SK-N-SH (cell line): ENCODE data around the gene ANKRD44. TPM values are rescaled to one million over a fixed set of nuclear protein-coding genes. Genes with fewer than 3 reads are reported as not detected.

ENCODE experiments used
- CTCF ChIA-PET: fragments of 300-600, 350-600 bp; formaldehyde crosslinking; extraction: SDS; loops from one replicate; lab custom pipeline; 2021; lab: Yijun Ruan, JAX
- POLR2A ChIA-PET: fragments of 350-600 bp; sonication (Branson Sonifier 250); formaldehyde crosslinking; extraction: SDS; loops from one replicate; lab custom pipeline; 2020; ENCODE audit warnings: antibody characterized with exemption, inconsistent platforms; lab: Yijun Ruan, JAX
- DNase-seq: peaks from one replicate; pipeline ENCODE4 v3.0.0; 2012
- H2AFZ ChIP-seq: fragments of 200-600 bp; sonication (generic); 2 replicates; pipeline ENCODE4 v1.8.1; 2016; ENCODE audit warnings: antibody characterized with exemption, mild to moderate bottlenecking, low read depth
- H3F3A ChIP-seq: fragments of 200-600 bp; sonication (generic); replicated peaks from 2 replicates; pipeline ENCODE3; 2016; ENCODE audit warnings: antibody characterized with exemption, mild to moderate bottlenecking; ENCODE audit not compliant: insufficient read depth
- H3K27ac ChIP-seq, 2 experiments: fragments of 200-500 bp in 1 of 2; fragments of 200-600 bp in 1 of 2; sonication (Bioruptor generic) in 1 of 2; sonication (generic), shearing (Covaris generic) in 1 of 2; 2 replicates each; pipeline versions ENCODE4 v1.5.1 to v1.6.1; 2014 to 2016; ENCODE audit warnings: low read depth in 2 of 2, inconsistent platforms in 1 of 2, low read length in 1 of 2, mild to moderate bottlenecking in 1 of 2, mixed read lengths in 1 of 2
- H3K27me3 ChIP-seq: fragments of 200-600 bp; sonication (generic), shearing (Covaris generic); 2 replicates; pipeline ENCODE4 v1.6.1; 2016; ENCODE audit warnings: mixed run types; ENCODE audit not compliant: insufficient read depth
- H3K36me3 ChIP-seq, 2 experiments: fragments of 200-500 bp in 1 of 2; fragments of 200-600 bp in 1 of 2; sonication (Bioruptor generic) in 1 of 2; sonication (generic) in 1 of 2; replicated peaks in 1 of 2; 2 replicates each; pipeline versions ENCODE3 to v1.5.1; 2014 to 2016; ENCODE audit warnings: low read length in 1 of 2, mild to moderate bottlenecking in 1 of 2; ENCODE audit not compliant: insufficient read depth in 2 of 2, control insufficient read depth in 1 of 2
- H3K4me1 ChIP-seq, 2 experiments: fragments of 200-500 bp in 1 of 2; fragments of 200-600 bp in 1 of 2; sonication (Bioruptor generic) in 1 of 2; sonication (generic), shearing (Covaris generic) in 1 of 2; 2 replicates each; pipeline versions ENCODE4 v1.5.1 to v1.6.1; 2014 to 2016; ENCODE audit warnings: low read depth in 1 of 2, low read length in 1 of 2, mixed run types in 1 of 2; ENCODE audit not compliant: insufficient read depth in 2 of 2, control insufficient read depth in 1 of 2
- H3K4me2 ChIP-seq: fragments of 200-600 bp; sonication (generic), shearing (Covaris generic); 2 replicates; pipeline ENCODE4 v1.6.1; 2017; ENCODE audit warnings: mixed run types
- H3K4me3 ChIP-seq, 2 experiments: fragments of 200-500 bp in 1 of 2; fragments of 200-600 bp in 1 of 2; sonication (Bioruptor generic) in 1 of 2; sonication (generic), shearing (Covaris generic) in 1 of 2; 2 replicates each; pipeline versions ENCODE4 v1.5.1 to v1.8.1; 2014 to 2016; ENCODE audit warnings: low read depth in 2 of 2, inconsistent platforms in 1 of 2, low read length in 1 of 2, mild to moderate bottlenecking in 1 of 2, mixed read lengths in 1 of 2, moderate library complexity in 1 of 2
- H3K79me2 ChIP-seq: fragments of 200-600 bp; sonication (generic); 2 replicates; pipeline ENCODE4 v1.8.1; 2017; ENCODE audit warnings: mild to moderate bottlenecking; ENCODE audit not compliant: insufficient read depth
- H3K9ac ChIP-seq: fragments of 200-600 bp; sonication (generic); 2 replicates; pipeline ENCODE4 v1.6.1; 2017; ENCODE audit warnings: mixed run types
- H3K9me2 ChIP-seq: fragments of 200-600 bp; sonication (generic); 2 replicates; pipeline ENCODE4 v1.6.1; 2017; ENCODE audit warnings: mixed run types
- H3K9me3 ChIP-seq: fragments of 200-600 bp; sonication (generic); 2 replicates; pipeline ENCODE4 v1.6.1; 2017; ENCODE audit warnings: mixed run types, mild to moderate bottlenecking, moderate library complexity
- H4K20me1 ChIP-seq: fragments of 200-600 bp; sonication (generic); 2 replicates; pipeline ENCODE4 v1.6.1; 2017; ENCODE audit warnings: mild to moderate bottlenecking, mixed run types; ENCODE audit not compliant: insufficient read depth
- CTCF ChIP-seq: fragments of 200-600 bp; sonication (generic); IDR thresholded peaks from 2 replicates; pipeline ENCODE4 v1.6.1; 2017; ENCODE audit warnings: antibody characterized with exemption, mild to moderate bottlenecking, moderate library complexity
- EP300 ChIP-seq, 2 experiments: IDR thresholded peaks; 2 replicates each; pipeline versions ENCODE4 v1.4.0 to v1.6.1; 2012; ENCODE audit warnings: borderline replicate concordance in 1 of 2, low read depth in 1 of 2, low read length in 1 of 2
- EZH2phosphoT487 ChIP-seq: fragments of 200-600 bp; sonication (generic); IDR thresholded peaks from 2 replicates; pipeline ENCODE4 v1.6.1; 2017; ENCODE audit warnings: low read depth, mixed run types, mild to moderate bottlenecking, antibody characterized with exemption, moderate library complexity, borderline replicate concordance
- FOSL2 ChIP-seq: IDR thresholded peaks from 2 replicates; pipeline ENCODE4 v1.4.0; 2012; ENCODE audit warnings: low read depth, mild to moderate bottlenecking, moderate library complexity, borderline replicate concordance
- IRF3 ChIP-seq: fragments of 150-350 bp; IDR thresholded peaks from 2 replicates; pipeline ENCODE4 v1.6.1; 2016; ENCODE audit warnings: mild to moderate bottlenecking, low read depth, low read length
- JUND ChIP-seq: IDR thresholded peaks from 2 replicates; pipeline ENCODE4 v1.4.0; 2012
- MAX ChIP-seq: IDR thresholded peaks from 2 replicates; pipeline ENCODE4 v1.4.0; 2012; ENCODE audit warnings: low read depth
- MEF2A ChIP-seq: IDR thresholded peaks from 2 replicates; pipeline ENCODE4 v1.4.0; 2012; ENCODE audit warnings: low read depth, borderline replicate concordance
- MXI1 ChIP-seq: IDR thresholded peaks from 2 replicates; pipeline ENCODE4 v1.6.1; 2012; ENCODE audit warnings: mild to moderate bottlenecking, low read depth, low read length, improper control_type of control experiment
- NFIC ChIP-seq: IDR thresholded peaks from 2 replicates; pipeline ENCODE4 v1.4.0; 2012; ENCODE audit warnings: borderline replicate concordance
- NRF1 ChIP-seq: IDR thresholded peaks from 2 replicates; pipeline ENCODE4 v1.6.1; 2012; ENCODE audit warnings: low read depth, mild to moderate bottlenecking, low read length
- PBX3 ChIP-seq: IDR thresholded peaks from 2 replicates; pipeline ENCODE4; 2012
- POLR2AphosphoS5 ChIP-seq: IDR thresholded peaks from 2 replicates; pipeline ENCODE4 v1.6.1; 2012; ENCODE audit warnings: low read depth, low read length
- RAD21 ChIP-seq: IDR thresholded peaks from 2 replicates; pipeline ENCODE4 v1.6.1; 2012; ENCODE audit warnings: mild to moderate bottlenecking, low read length
- RFX5 ChIP-seq: IDR thresholded peaks from 2 replicates; pipeline ENCODE4 v1.6.1; 2012; ENCODE audit warnings: mild to moderate bottlenecking, improper control_type of control experiment, low read length
- SIN3A ChIP-seq: IDR thresholded peaks from 2 replicates; pipeline ENCODE4 v1.6.1; 2012; ENCODE audit warnings: low read depth, mild to moderate bottlenecking, low read length, moderate library complexity, borderline replicate concordance
- TAF1 ChIP-seq: IDR thresholded peaks from 2 replicates; pipeline ENCODE4 v1.6.1; 2012; ENCODE audit warnings: low read depth, mild to moderate bottlenecking, low read length, moderate library complexity, borderline replicate concordance
- TCF12 ChIP-seq: IDR thresholded peaks from 2 replicates; pipeline ENCODE4 v1.4.0; 2012
- USF1 ChIP-seq: IDR thresholded peaks from 2 replicates; pipeline ENCODE4 v1.4.0; 2012; ENCODE audit warnings: low read depth, borderline replicate concordance
- USF2 ChIP-seq: fragments of 150-350 bp; IDR thresholded peaks from 2 replicates; pipeline ENCODE4 v1.6.1; 2017; ENCODE audit warnings: antibody characterized with exemption, low read length, low read depth, borderline replicate concordance
- WGBS: methylation state at CpG from one replicate; pipeline ENCODE4 v1.1.6; 2017; ENCODE audit warnings: low lambda C conversion rate; 5-methylcytosine and 5-hydroxymethylcytosine counted together
- polyA plus RNA-seq, 3 experiments: library from polyadenylated mRNA; depleted of rRNA; stranded (reverse); fragments of >200 nt; gene quantifications; 2 replicates each; pipeline ENCODE4 v1.2.3, GENCODE V29; 2012

ANKRD44 gene
- polyA plus RNA-seq, 1 of the 3 experiments (the other 2 are of a cell fraction): 12.5 TPM

GRCh38 chr2:197308585-197308984 lies 2.0 kb downstream of the ANKRD44 start:
- DNase-seq: no peak
- Histone ChIP-seq H3K27me3 (no peaks in the 10 kb centered on the region), H3K9me3 (no peaks in the 10 kb centered on the region), H3K79me2 (no peaks in the 10 kb centered on the region), H3K9ac (no peak overlapping the region), H3K27ac (peak overlapping the region in 1 of 2 experiments; percentile 94; a peak in 2 of 4 replicates), H3K4me2 (no peak overlapping the region), H3F3A (peaks cover 7% of the 10 kb centered on the region), H3K4me1 (peaks cover 7 to 39% of the 10 kb centered on the region in 2 experiments; a peak in 3 of 4 replicates)
- CTCF ChIA-PET: interaction anchor here (0.8 to 6.2 kb wide), 13 partner anchors 11 to 233 kb away, joined by 3 to 55 read pairs (median 6); no protein-coding TSS in a partner anchor
- TF ChIP-seq TAF1: no peak
- no peak for TF ChIP-seq IRF3
- TF ChIP-seq PBX3: no peak
- no peak for TF ChIP-seq POLR2AphosphoS5
- TF ChIP-seq JUND: no peak
- TF ChIP-seq RAD21: no peak
- TF ChIP-seq TCF12: no peak
- no peak for TF ChIP-seq MEF2A
- no peak for TF ChIP-seq MXI1
- no peak for TF ChIP-seq EZH2phosphoT487
- no peak for TF ChIP-seq FOSL2
- no peak for TF ChIP-seq MAX
- TF ChIP-seq USF2: no peak
- no peak for TF ChIP-seq SIN3A
- no peak for TF ChIP-seq NRF1
- TF ChIP-seq EP300 (IDR thresholded peaks at IDR 0.05; ENCODE audit: borderline replicate concordance in 1 of 2, low read depth in 1 of 2, low read length in 1 of 2): no peak
- TF ChIP-seq RFX5: no peak
- TF ChIP-seq CTCF: no peak
- no peak for TF ChIP-seq NFIC
- no peak for TF ChIP-seq USF1
- TF ChIP-seq, all 33 proteins: peak for 0
- Histone ChIP-seq H3K36me3 (no peaks in the 10 kb centered on the region), H2AFZ (no peak overlapping the region), H4K20me1 (no peaks in the 10 kb centered on the region), H3K9me2 (no peaks in the 10 kb centered on the region), H3K4me3 (peak overlapping the region in 1 of 2 experiments; percentile 70; a peak in 2 of 4 replicates)
- POLR2A ChIA-PET: interaction anchor here (1.4 kb wide), 1 partner anchor 28 kb away, joined by 3 read pairs; no protein-coding TSS in a partner anchor
- WGBS: 70% methylated on average over 2 of the region's 2 CpGs
